K562 (cell line): ENCODE results near the gene SEMA6D.

ENCODE experiments used
- CREB1 ChIP-seq, 2 experiments: sonication (generic) in 1 of 2; formaldehyde crosslinking in 1 of 2; IDR thresholded peaks; 2 replicates each; pipeline versions ENCODE4 v1.6.1 to v1.8.0; 2012 to 2022; ENCODE audit warnings: inconsistent platforms in 1 of 2, mild to moderate bottlenecking in 1 of 2, missing genetic modification reagents in 1 of 2, moderate library complexity in 1 of 2
- FOXK1 ChIP-seq: sonication (generic); formaldehyde crosslinking; IDR thresholded peaks from 2 replicates; pipeline ENCODE4 v1.8.0; 2022; ENCODE audit warnings: missing genetic modification reagents, mild to moderate bottlenecking, borderline replicate concordance
- GATAD2B ChIP-seq: fragments of 450-650 bp; IDR thresholded peaks from 2 replicates; pipeline ENCODE4 v1.6.1; 2017; ENCODE audit warnings: mild to moderate bottlenecking, borderline replicate concordance
- ZNF707 ChIP-seq: fragments of 250-450 bp; sonication (Bioruptor Pico); conservative IDR thresholded peaks from 2 replicates; pipeline ENCODE4 v1.8.0; 2022; ENCODE audit warnings: inconsistent platforms, mild to moderate bottlenecking, moderate library complexity
- TF ChIP-seq, protein P1 (sequence below): fragments of 450-650 bp; IDR thresholded peaks from 2 replicates; pipeline ENCODE4 v1.6.1; 2016

DNA sequence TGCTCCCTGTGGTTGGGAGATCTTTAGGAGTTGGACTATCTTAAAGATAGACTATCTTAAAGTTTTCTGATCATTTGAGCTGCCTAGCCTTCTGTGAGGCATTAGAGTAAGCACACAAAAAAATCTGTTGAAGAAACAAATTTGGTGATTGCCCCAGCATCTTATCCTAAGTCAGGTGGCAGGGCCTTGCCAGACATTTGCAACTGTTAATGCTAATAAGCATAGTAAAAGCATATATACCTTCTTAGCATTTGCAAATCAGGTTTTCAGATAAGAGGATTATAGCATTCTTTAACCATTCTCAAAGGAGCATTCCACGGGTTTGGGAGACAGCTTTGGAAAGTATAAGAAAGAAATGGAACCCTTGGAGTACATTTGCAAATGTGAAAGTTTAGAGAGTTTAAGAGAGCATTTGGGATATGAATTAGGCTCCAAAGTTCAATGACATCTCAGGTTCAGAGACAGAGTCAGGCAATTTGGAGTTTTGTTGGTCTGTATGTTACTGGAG, 61.0 kb downstream of the SEMA6D start:
- TF ChIP-seq ZNF707: no peak
- no peak for TF ChIP-seq FOXK1
- no peak for TF ChIP-seq CREB1 (IDR thresholded peaks at IDR 0.05)
- no peak for TF ChIP-seq CREB1 (CRISPR knock-in tag; IDR thresholded peaks at IDR 0.05)
- TF ChIP-seq, protein P1, sequence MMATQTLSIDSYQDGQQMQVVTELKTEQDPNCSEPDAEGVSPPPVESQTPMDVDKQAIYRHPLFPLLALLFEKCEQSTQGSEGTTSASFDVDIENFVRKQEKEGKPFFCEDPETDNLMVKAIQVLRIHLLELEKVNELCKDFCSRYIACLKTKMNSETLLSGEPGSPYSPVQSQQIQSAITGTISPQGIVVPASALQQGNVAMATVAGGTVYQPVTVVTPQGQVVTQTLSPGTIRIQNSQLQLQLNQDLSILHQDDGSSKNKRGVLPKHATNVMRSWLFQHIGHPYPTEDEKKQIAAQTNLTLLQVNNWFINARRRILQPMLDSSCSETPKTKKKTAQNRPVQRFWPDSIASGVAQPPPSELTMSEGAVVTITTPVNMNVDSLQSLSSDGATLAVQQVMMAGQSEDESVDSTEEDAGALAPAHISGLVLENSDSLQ: no peak
- no peak for TF ChIP-seq GATAD2B
